Neutrophil (primary cell): Measurements from ENCODE around the gene TRMT1.

Experiments used
- H3K27ac ChIP-seq: fragments of 200-600 bp; sonication (generic); 2 replicates; pipeline ENCODE4 v1.5.1; 2016; ENCODE audit warnings: mild to moderate bottlenecking, moderate library complexity
- H3K27me3 ChIP-seq: fragments of 200-600 bp; sonication (generic); 2 replicates; pipeline ENCODE4 v1.6.0; 2016; ENCODE audit warnings: mild to moderate bottlenecking
- H3K36me3 ChIP-seq: fragments of 200-600 bp; sonication (generic); 2 replicates; pipeline ENCODE4 v1.5.1; 2017
- H3K4me1 ChIP-seq, 2 experiments: fragments of 200-600 bp in 1 of 2; sonication (generic) in 1 of 2; 1 replicate in 1 of 2; 2 replicates in 1 of 2; pipeline versions ENCODE4 v1.5.1 to v1.6.1; 2013 to 2016; ENCODE audit warnings: low read depth in 1 of 2, low read length in 1 of 2, mild to moderate bottlenecking in 1 of 2, moderate library complexity in 1 of 2; ENCODE audit not compliant: control insufficient read depth in 1 of 2, insufficient read depth in 1 of 2
- H3K4me3 ChIP-seq, 2 experiments: fragments of 200-600 bp in 1 of 2; sonication (generic) in 1 of 2; 1 replicate in 1 of 2; 2 replicates in 1 of 2; pipeline ENCODE4 v1.5.1; 2013 to 2016; ENCODE audit warnings: low read depth in 1 of 2, low read length in 1 of 2, mild to moderate bottlenecking in 1 of 2, moderate library complexity in 1 of 2
- H3K9me3 ChIP-seq: fragments of 200-600 bp; sonication (generic); 2 replicates; pipeline ENCODE4 v1.5.1; 2016
- CTCF ChIP-seq: fragments of 200-600 bp; sonication (generic); IDR thresholded peaks from 2 replicates; pipeline ENCODE4 v1.5.1; 2016; ENCODE audit warnings: antibody characterized with exemption

TRMT1 gene

GRCh38 chr19:13092606-13093235 lies 23.8 kb downstream of the TRMT1 start:
- no peak for TF ChIP-seq CTCF
- peaks cover 28 to 35% of the 10 kb centered on the region in 2 experiments for H3K4me1 ChIP-seq
- no peak overlapping the region for H3K4me3 ChIP-seq
- H3K27ac ChIP-seq = no peak overlapping the region
- H3K27me3 ChIP-seq = peaks cover 7% of the 10 kb centered on the region
- no peaks in the 10 kb centered on the region for H3K9me3 ChIP-seq
- no peaks in the 10 kb centered on the region for H3K36me3 ChIP-seq

DNA sequence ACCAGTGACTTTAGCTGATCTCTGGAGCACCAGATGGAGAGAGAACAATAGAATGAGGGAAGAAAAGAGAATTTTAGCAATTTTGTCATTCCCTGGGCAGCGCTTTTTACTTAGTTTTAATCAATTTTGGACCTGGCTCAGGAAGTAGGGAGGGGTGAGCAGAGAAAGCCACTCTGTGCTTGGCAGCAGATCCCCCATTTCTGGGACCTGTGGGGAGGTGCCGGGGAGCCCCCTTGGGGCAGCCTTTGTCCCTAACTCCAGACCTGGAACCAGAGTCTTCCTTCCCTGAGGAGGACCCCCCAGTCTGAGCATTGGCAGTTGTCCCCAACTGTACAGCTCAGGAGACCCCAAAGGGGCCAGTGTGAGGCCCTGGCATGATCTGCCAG lies 24.4 kb downstream of the TRMT1 start:
- Histone ChIP-seq H3K27me3 (peaks cover 7% of the 10 kb centered on the region), H3K9me3 (no peaks in the 10 kb centered on the region), H3K36me3 (no peaks in the 10 kb centered on the region), H3K4me1 (peaks cover 28 to 31% of the 10 kb centered on the region in 2 experiments), H3K27ac (no peak overlapping the region), H3K4me3 (no peak overlapping the region)
- no peak for TF ChIP-seq CTCF

DNA sequence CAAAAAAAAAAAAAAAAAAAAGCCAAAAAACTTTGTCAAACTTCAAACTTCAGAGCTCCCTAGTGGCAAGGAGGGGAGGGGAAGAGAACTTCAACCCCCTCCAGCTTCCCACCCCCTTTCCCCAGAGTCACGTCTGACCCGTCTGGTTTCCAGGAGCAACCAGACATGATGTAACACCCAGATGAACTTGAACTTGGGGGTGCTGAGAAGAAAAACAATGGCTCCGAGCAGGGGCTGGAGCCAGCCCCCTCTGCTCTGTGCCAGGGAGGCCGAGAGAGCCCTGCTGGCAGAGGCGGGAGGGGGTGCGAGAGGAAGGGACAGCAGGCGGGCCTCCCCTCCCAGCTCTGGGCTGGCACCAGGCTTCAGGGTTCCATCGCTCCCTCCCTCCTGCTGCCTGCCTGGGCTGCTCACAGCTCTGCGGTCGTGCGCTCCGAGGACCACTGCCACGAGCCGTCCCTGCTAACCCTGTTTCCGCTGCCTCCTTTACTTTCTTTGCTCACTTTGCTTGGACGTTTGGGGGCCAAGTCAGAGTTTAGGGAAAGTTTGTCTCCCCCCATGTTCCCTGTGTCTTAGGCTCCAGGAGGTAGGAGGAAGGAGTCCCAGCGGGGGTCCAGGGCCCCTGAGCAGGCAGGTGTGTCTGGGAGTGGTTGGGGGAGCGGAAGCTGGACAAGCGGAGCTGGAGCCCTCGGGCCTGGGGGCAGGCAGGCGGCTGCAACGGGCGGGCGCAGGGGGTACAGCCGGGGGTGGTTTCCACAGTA lies 25.0 kb downstream of the TRMT1 start:
- no peaks in the 10 kb centered on the region for H3K36me3 ChIP-seq
- no peak for TF ChIP-seq CTCF
- H3K4me1 ChIP-seq = peaks cover 24 to 30% of the 10 kb centered on the region in 2 experiments
- H3K27me3 ChIP-seq = peaks cover 7% of the 10 kb centered on the region
- H3K4me3 ChIP-seq = no peak overlapping the region
- no peaks in the 10 kb centered on the region for H3K9me3 ChIP-seq
- no peak overlapping the region for H3K27ac ChIP-seq

GRCh38 chr19:13090511-13091231 lies 25.9 kb downstream of the TRMT1 start:
- Histone ChIP-seq H3K27ac (no peak overlapping the region), H3K9me3 (no peaks in the 10 kb centered on the region), H3K27me3 (peaks cover 7% of the 10 kb centered on the region), H3K4me3 (no peak overlapping the region), H3K36me3 (no peaks in the 10 kb centered on the region), H3K4me1 (peaks cover 18 to 21% of the 10 kb centered on the region in 2 experiments)
- TF ChIP-seq CTCF = no peak

GRCh38 chr19:13089857-13090507 lies 26.6 kb downstream of the TRMT1 start:
- Histone ChIP-seq H3K9me3 (no peaks in the 10 kb centered on the region), H3K27ac (no peak overlapping the region), H3K4me1 (peaks cover 13 to 14% of the 10 kb centered on the region in 2 experiments), H3K4me3 (no peak overlapping the region), H3K27me3 (peaks cover 7% of the 10 kb centered on the region), H3K36me3 (no peaks in the 10 kb centered on the region)
- no peak for TF ChIP-seq CTCF
